ENCODE results near the gene KIAA2012.

Gene KIAA2012

GRCh38 chr2:202148515-202149154 lies 75.6 kb downstream of the KIAA2012 start:
- no peak for DNase-seq

GRCh38 chr2:202149155-202149762 lies 76.2 kb downstream of the KIAA2012 start:
- peak in 35 of 56 donors; percentile 5 to 61 (median 27) for DNase-seq

DNA sequence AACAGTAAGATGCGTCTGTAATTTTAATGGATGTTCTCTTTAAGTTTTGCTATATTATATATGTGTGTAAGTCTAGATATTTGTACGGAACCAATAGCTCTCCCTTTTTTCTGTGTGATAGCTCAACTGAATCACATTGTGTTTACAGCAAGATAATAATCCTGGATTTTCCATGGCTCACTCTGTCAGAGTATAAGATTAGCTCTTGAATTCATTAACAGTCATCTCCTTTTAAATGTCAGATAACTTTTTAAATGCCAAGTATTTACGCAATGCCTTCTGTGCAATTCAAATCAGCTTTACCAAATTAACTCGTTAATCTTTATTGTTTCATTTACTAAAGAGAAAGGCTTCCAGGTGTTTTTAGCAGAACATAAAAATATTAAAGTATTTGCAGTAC lies 76.9 kb downstream of the KIAA2012 start:
- no peak for DNase-seq

- DNase-seq = no peak
Measured at GRCh38 chr2:202152104-202152715, 79.2 kb downstream of the KIAA2012 start.

- DNase-seq = no peak
Measured at GRCh38 chr2:202154613-202155012, 81.6 kb downstream of the KIAA2012 start.

DNA sequence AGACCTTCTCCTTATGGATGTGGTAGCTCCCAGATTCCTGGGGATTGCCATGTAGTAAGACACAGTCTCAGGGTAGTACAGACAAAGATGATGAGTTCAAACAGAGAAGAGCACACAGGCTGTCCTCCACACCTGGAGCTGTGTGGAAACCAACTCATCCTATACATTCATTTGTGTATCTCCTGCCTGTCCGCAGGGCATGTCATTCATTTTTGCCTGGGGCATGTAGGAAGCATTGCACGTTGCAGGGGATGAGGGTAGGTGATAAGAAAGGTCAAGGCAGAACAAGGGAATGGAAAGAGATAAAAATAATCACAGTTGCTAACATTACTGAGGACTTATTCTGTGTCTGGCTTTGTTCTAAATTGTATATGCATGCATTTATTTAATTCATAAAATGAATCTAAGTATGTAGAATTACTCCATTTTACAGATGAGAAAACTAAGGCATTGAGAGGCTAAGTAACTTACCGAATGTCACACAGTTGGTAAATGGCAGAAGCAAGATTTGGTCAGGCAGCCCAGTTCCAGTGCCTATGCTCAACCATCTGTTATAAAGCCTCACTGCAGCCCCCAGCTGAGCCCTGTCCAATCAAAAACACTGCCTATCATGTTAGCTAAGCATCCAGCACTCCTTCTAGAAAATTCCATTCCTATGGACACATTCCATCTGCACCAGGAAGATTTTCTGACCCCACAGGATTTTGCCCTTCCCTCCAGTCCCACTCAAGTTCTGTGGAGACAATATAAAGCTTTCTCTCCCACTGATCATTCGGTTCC lies 84.3 kb downstream of the KIAA2012 start:
- no peak for DNase-seq

DNA sequence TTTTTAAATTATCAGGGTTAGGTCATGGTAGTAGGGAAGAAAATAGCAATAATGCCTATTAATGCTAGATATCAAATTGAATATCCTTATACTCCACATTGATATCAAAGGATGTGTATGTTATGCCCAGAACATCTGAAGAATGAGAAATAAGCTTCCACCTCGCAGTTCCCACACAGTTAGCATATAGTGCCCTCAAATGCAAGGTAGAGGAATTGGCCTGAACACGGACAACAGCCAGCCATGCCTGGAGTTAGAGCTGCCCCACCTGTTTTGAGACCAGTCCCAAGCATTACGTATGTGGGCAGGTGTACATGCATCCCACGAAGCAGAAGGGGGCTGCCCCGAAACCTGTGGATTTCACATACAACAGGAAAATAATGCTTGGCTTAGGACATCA lies 85.7 kb downstream of the KIAA2012 start:
- no peak for DNase-seq

GRCh38 chr2:202161151-202161835 lies 88.2 kb downstream of the KIAA2012 start:
- DNase-seq = peak in 7 of 56 donors; percentile 1 to 50 (median 8)

- DNase-seq = no peak
Measured at GRCh38 chr2:202164411-202164810, 91.4 kb downstream of the KIAA2012 start.

- no peak for DNase-seq
Measured at GRCh38 chr2:202165208-202165607, 92.2 kb downstream of the KIAA2012 start.

- DNase-seq = no peak
Measured at GRCh38 chr2:202165945-202166344, 92.9 kb downstream of the KIAA2012 start.

GRCh38 chr2:202169131-202169530 lies 96.1 kb downstream of the KIAA2012 start:
- no peak for DNase-seq

DNA sequence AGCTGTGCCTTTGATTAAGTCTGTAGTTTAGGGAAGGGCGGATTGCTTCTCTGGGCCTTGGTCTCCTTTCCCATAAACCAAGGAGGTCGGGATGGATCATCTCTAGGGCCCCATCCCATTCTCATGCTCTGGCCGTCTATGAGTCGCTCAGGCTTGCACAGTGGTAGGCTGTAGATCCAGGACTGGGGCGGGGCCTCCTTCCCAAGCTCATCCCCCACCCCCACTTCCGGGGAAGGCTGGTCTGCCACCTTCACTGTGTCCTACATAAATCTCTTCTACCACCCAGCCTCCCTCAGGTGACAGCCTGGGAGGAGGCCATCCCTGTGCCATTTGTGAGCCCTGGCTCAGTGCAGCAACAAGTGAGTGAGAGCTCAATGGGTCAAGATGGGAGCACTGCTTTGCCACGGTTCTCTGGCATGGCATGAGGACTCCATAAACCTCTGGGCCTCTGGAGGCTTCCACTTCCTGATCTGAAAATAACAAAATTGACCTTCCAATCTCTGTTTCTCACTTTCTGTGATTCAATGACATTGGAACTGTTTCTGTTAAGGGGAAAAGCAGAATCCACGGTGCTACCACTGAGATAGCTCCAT lies 96.9 kb downstream of the KIAA2012 start:
- DNase-seq = no peak

GRCh38 chr2:202171241-202171825 lies 98.3 kb downstream of the KIAA2012 start:
- peak in 10 of 56 donors; percentile 1 to 23 (median 7) for DNase-seq

DNA sequence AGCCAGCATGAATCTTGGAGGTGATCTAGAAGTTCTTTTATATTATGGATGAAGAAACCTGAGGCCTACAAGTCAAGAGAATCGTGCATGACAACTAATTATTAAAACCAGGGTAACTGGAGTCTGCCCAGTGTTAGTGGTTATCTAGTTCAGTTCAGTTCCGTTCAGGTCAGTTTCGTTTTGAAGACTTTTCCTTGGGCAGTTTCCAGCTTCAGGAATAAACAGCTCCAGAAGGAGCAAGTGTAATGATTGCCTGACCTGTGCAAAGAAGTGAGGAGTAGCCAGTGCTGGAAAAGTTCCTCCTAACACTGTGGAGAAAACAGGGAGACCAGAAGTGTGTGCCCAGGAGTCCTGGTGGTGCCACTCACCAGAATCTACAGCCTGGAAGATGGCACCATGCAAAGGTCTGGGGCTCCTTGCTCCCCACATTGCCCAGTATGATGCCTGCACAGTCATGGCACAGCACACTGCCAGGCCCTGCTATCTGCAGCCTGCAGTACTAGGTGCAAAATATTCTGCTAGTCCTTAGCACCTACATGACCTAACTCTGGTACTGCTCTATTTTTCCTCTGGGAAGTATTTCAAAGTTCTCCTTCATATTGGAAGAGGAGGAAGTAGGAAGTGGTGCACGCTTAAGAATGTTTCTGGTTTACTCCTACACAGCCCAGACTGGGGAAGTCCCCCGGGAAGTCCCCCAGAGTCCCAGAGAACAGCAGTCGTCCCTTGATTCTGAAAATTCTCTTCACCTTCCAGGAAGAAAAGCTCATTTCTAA lies 99.6 kb downstream of the KIAA2012 start:
- DNase-seq = no peak

DNA sequence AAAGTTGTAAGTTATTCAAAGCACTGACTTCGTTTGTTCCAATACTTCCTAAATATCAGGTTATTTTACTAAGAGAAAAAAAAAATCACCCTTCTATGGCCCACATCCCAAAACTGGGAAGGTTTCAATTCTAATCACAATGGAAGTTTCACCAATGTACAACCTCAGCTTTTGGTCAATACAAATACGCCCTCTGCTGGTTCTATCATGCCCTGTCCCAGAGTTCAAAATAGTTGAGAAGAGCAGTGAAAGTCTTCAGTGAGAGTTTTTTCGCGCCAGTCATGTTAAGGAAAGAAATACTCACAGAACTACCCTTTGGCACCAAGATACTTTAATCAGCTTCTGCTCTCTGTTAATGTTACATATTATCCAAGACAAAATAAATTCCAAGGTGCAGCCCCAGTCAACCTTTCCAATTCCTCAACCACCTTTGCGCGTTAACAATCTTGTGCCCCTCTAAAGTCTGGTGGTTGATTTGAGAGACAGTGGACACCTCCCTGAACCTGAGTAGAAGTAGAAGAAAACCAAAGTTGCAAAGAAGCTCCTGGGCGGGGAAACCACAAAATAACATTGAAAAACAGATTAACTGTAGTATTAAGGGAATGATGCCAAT lies 105.4 kb downstream of the KIAA2012 start:
- peak in 20 of 56 donors; percentile 1 to 78 (median 11) for DNase-seq

GRCh38 chr2:202184557-202184956 lies 111.5 kb downstream of the KIAA2012 start:
- no peak for DNase-seq

DNA sequence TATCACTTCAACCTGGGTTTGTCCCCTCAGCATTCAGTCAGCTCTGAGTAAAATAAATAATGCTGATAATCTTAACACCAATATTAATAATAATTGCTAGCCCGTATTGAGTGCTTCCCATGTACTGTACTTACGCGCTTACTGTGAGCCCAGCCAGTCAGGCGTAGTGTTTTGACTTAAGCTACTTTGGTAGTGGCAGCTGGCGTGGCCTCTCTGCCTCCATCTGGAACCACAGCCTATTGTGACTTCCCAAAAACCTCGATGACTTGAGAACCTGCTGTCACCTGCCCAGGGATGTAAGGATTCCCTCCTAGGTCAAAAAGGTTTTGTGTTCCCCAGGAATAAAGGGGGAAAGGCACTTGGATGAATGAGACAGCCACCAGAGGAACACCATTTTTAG lies 112.1 kb downstream of the KIAA2012 start:
- no peak for DNase-seq

GRCh38 chr2:202186641-202187202 lies 113.7 kb downstream of the KIAA2012 start:
- no peak for DNase-seq
